Astrocyte (in vitro differentiated cells and primary cell): ENCODE results near the gene GMDS. TPM values are rescaled to one million over a fixed set of nuclear protein-coding genes. Genes with fewer than 3 reads are reported as not detected.

Experiments
- DNase-seq: peaks from one replicate; pipeline ENCODE4 v3.0.0-alpha.2; 2010; ENCODE audit warnings: low read depth
- FAIRE-seq: peaks from 2 replicates; lab custom pipeline; 2011; peaks lifted over from hg19 to GRCh38; lab: Jason Lieb, UNC
- H2AFZ ChIP-seq: 2 replicates; pipeline ENCODE4 v1.6.0; 2012; ENCODE audit warnings: low read depth, low read length, inconsistent platforms
- H3K27ac ChIP-seq: 2 replicates; pipeline ENCODE4 v1.5.1; 2011; ENCODE audit warnings: low read depth, low read length, inconsistent platforms
- H3K27me3 ChIP-seq: 2 replicates; pipeline ENCODE4 v1.6.0; 2011; ENCODE audit warnings: low read length, inconsistent platforms; ENCODE audit not compliant: insufficient read depth
- H3K36me3 ChIP-seq: 2 replicates; pipeline ENCODE4 v1.5.1; 2011; ENCODE audit warnings: low read length, inconsistent platforms; ENCODE audit not compliant: insufficient read depth
- H3K4me1 ChIP-seq: 2 replicates; pipeline ENCODE4 v1.5.1; 2011; ENCODE audit warnings: low read length, inconsistent platforms; ENCODE audit not compliant: insufficient read depth
- H3K4me2 ChIP-seq: 2 replicates; pipeline ENCODE4 v1.6.0; 2012; ENCODE audit warnings: low read length, inconsistent platforms
- H3K4me3 ChIP-seq: 2 replicates; pipeline ENCODE4 v1.5.1; 2011; ENCODE audit warnings: low read depth, mild to moderate bottlenecking, low read length, inconsistent platforms; ENCODE audit not compliant: insufficient read depth
- H3K79me2 ChIP-seq: 2 replicates; pipeline ENCODE4 v1.6.0; 2012; ENCODE audit warnings: mild to moderate bottlenecking, low read length, inconsistent platforms; ENCODE audit not compliant: insufficient read depth
- H3K9ac ChIP-seq: 2 replicates; pipeline ENCODE4 v1.6.0; 2012; ENCODE audit warnings: mild to moderate bottlenecking, low read length, inconsistent platforms
- H3K9me3 ChIP-seq: 2 replicates; pipeline ENCODE4 v1.5.1; 2012; ENCODE audit warnings: low read depth, mild to moderate bottlenecking, low read length, inconsistent platforms; ENCODE audit not compliant: insufficient read depth
- H4K20me1 ChIP-seq: 2 replicates; pipeline ENCODE4 v1.6.0; 2012; ENCODE audit warnings: low read length, inconsistent platforms; ENCODE audit not compliant: insufficient read depth
- H3K27ac Mint-ChIP-seq: one replicate; pipeline ENCODE4 v1.8.0; 2021; ENCODE audit warnings: mild to moderate bottlenecking, mixed read lengths; ENCODE audit not compliant: unreplicated experiment
- H3K27me3 Mint-ChIP-seq: one replicate; pipeline ENCODE4 v1.8.0; 2021; ENCODE audit warnings: low read depth, mixed read lengths; ENCODE audit not compliant: unreplicated experiment
- H3K36me3 Mint-ChIP-seq: one replicate; pipeline ENCODE4 v1.8.0; 2021; ENCODE audit warnings: low read depth, mixed read lengths; ENCODE audit not compliant: unreplicated experiment
- H3K4me1 Mint-ChIP-seq: one replicate; pipeline ENCODE4 v1.8.0; 2021; ENCODE audit warnings: low read depth, mixed read lengths; ENCODE audit not compliant: unreplicated experiment
- H3K4me3 Mint-ChIP-seq: one replicate; pipeline ENCODE4 v1.8.0; 2021; ENCODE audit warnings: mild to moderate bottlenecking, moderate library complexity, mixed read lengths; ENCODE audit not compliant: unreplicated experiment
- H3K9me3 Mint-ChIP-seq: one replicate; pipeline ENCODE4 v1.8.0; 2021; ENCODE audit warnings: mild to moderate bottlenecking, mixed read lengths; ENCODE audit not compliant: unreplicated experiment
- EZH2 ChIP-seq: IDR thresholded peaks from 2 replicates; pipeline ENCODE4 v1.6.1; 2012; ENCODE audit warnings: mild to moderate bottlenecking, low read length, inconsistent platforms; ENCODE audit not compliant: insufficient read depth
- total RNA-seq: library from RNA; stranded (reverse); gene quantifications from 2 replicates; pipeline ENCODE4 v1.2.1, GENCODE V29; 2021
- TF ChIP-seq, protein P1 (sequence below): IDR thresholded peaks from 2 replicates; pipeline ENCODE4 v1.5.1; 2011; ENCODE audit warnings: low read depth, mild to moderate bottlenecking, inconsistent platforms, low read length, moderate library complexity; ENCODE audit not compliant: insufficient read depth

The GMDS gene
- total RNA-seq, 1 donor from 2014 or later, result 9.4 TPM

DNA sequence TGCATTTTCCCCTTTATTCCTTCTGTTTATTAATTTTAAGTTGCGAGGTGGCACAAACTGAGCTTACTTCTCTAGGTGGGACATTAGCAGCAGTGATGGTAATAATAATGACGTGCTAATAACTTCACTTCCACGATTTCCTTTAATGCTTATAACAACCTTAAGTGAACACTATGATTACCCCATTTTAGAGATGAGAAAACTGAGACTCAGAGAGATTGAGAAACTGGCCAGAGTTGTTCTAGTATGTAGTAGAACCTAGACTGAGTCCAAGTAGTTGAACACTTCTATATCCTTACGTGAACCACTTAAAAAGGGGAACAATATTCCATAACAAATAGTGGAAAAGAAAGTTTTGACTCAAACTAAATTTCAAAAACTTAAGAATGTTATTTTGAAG, 297.5 kb downstream of the GMDS start:
- H3K4me3 ChIP-seq, result no peak overlapping the region
- H3K4me2 ChIP-seq, result no peak overlapping the region
- no peaks in the 10 kb centered on the region for H3K79me2 ChIP-seq
- no peaks in the 10 kb centered on the region for H3K36me3 ChIP-seq
- Mint-ChIP-seq H3K36me3 (no peaks in the 10 kb centered on the region), H3K9me3 (peaks cover 2% of the 10 kb centered on the region), H3K4me1 (peaks cover 6% of the 10 kb centered on the region), H3K27ac (no peak overlapping the region), H3K27me3 (no peaks in the 10 kb centered on the region), H3K4me3 (no peak overlapping the region)
- no peaks in the 10 kb centered on the region for H3K27me3 ChIP-seq
- no peak for FAIRE-seq
- no peaks in the 10 kb centered on the region for H3K9me3 ChIP-seq
- H4K20me1 ChIP-seq, result no peaks in the 10 kb centered on the region
- H3K9ac ChIP-seq, result no peak overlapping the region
- no peak for TF ChIP-seq EZH2
- TF ChIP-seq, protein P1, sequence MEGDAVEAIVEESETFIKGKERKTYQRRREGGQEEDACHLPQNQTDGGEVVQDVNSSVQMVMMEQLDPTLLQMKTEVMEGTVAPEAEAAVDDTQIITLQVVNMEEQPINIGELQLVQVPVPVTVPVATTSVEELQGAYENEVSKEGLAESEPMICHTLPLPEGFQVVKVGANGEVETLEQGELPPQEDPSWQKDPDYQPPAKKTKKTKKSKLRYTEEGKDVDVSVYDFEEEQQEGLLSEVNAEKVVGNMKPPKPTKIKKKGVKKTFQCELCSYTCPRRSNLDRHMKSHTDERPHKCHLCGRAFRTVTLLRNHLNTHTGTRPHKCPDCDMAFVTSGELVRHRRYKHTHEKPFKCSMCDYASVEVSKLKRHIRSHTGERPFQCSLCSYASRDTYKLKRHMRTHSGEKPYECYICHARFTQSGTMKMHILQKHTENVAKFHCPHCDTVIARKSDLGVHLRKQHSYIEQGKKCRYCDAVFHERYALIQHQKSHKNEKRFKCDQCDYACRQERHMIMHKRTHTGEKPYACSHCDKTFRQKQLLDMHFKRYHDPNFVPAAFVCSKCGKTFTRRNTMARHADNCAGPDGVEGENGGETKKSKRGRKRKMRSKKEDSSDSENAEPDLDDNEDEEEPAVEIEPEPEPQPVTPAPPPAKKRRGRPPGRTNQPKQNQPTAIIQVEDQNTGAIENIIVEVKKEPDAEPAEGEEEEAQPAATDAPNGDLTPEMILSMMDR, result no peak
- DNase-seq, result no peak
- no peak overlapping the region for H2AFZ ChIP-seq
- no peak overlapping the region for H3K27ac ChIP-seq
- peaks cover 8% of the 10 kb centered on the region for H3K4me1 ChIP-seq

DNA sequence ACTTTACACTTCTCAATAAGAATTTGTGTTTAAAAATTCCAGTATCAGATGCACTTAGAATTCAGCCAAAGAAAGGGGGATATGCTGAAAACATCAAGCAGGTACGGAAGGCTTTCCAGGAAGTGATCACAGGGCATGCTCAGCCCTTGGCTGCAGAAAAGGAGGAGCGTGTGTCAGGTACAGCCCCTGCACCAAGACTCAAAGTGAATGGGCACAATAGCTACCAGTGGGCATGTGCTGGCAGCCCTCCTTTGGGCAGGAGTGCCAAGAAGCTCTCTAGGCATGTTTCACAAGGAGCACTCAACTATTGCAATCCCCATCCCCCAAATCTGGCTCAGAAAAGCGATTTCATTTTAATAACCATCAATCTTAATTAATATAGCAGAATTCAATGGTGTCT, 298.8 kb downstream of the GMDS start:
- TF ChIP-seq EZH2, result no peak
- TF ChIP-seq, protein P1, result no peak
- Histone ChIP-seq H3K4me2 (no peak overlapping the region), H3K27ac (no peak overlapping the region), H4K20me1 (no peaks in the 10 kb centered on the region), H3K4me1 (no peaks in the 10 kb centered on the region), H3K9ac (no peak overlapping the region), H3K9me3 (no peaks in the 10 kb centered on the region), H3K4me3 (no peak overlapping the region), H3K79me2 (no peaks in the 10 kb centered on the region), H3K36me3 (no peaks in the 10 kb centered on the region), H2AFZ (no peak overlapping the region), H3K27me3 (no peaks in the 10 kb centered on the region)
- FAIRE-seq (no peak), DNase-seq (no peak)
- Mint-ChIP-seq H3K4me3 (no peak overlapping the region), H3K27me3 (no peaks in the 10 kb centered on the region), H3K36me3 (no peaks in the 10 kb centered on the region), H3K9me3 (no peaks in the 10 kb centered on the region), H3K27ac (no peak overlapping the region), H3K4me1 (no peaks in the 10 kb centered on the region)

DNA sequence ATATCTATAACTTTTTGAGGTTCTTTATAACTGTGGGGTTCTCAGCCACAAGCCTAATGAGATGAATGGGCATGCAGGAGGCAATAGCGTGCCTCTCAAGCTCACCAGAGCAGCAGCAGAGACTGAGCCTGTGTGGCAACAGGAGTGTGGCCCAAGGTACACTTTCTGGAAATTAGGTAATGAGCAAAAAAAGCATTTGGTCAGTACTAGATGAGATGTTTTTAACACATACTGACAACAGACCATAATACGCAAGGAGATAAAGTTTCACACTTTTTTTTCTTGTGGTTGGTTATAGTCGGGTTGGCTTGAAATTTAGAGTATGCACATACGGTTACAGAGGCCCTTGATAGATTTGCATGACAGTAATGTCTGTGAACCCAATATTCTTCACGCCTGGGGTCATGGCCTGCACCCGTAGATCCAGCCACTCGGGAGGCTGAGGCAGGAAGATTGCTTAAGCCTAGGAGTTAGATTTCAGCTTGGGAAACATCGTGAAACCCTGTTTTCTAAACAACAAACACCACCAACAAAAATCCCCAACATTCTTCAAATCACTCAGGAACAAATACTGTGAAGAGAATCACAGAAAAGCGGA, 300.1 kb downstream of the GMDS start:
- H3K4me3 ChIP-seq, result no peak overlapping the region
- no peaks in the 10 kb centered on the region for H3K79me2 ChIP-seq
- H3K36me3 ChIP-seq, result no peaks in the 10 kb centered on the region
- no peaks in the 10 kb centered on the region for H3K36me3 Mint-ChIP-seq
- H3K9me3 Mint-ChIP-seq, result no peaks in the 10 kb centered on the region
- H4K20me1 ChIP-seq, result no peaks in the 10 kb centered on the region
- FAIRE-seq (no peak), DNase-seq (no peak)
- H3K4me2 ChIP-seq, result no peak overlapping the region
- H3K4me1 ChIP-seq, result no peaks in the 10 kb centered on the region
- no peak overlapping the region for H3K9ac ChIP-seq
- H3K4me1 Mint-ChIP-seq, result no peaks in the 10 kb centered on the region
- H2AFZ ChIP-seq, result no peak overlapping the region
- H3K27ac Mint-ChIP-seq, result no peak overlapping the region
- no peak overlapping the region for H3K4me3 Mint-ChIP-seq
- H3K27ac ChIP-seq, result no peak overlapping the region
- H3K27me3 Mint-ChIP-seq, result no peaks in the 10 kb centered on the region
- no peaks in the 10 kb centered on the region for H3K27me3 ChIP-seq
- TF ChIP-seq, protein P1, result no peak
- no peak for TF ChIP-seq EZH2
- H3K9me3 ChIP-seq, result no peaks in the 10 kb centered on the region
